ENCODE measurements around the gene TRIM17.

DNA sequence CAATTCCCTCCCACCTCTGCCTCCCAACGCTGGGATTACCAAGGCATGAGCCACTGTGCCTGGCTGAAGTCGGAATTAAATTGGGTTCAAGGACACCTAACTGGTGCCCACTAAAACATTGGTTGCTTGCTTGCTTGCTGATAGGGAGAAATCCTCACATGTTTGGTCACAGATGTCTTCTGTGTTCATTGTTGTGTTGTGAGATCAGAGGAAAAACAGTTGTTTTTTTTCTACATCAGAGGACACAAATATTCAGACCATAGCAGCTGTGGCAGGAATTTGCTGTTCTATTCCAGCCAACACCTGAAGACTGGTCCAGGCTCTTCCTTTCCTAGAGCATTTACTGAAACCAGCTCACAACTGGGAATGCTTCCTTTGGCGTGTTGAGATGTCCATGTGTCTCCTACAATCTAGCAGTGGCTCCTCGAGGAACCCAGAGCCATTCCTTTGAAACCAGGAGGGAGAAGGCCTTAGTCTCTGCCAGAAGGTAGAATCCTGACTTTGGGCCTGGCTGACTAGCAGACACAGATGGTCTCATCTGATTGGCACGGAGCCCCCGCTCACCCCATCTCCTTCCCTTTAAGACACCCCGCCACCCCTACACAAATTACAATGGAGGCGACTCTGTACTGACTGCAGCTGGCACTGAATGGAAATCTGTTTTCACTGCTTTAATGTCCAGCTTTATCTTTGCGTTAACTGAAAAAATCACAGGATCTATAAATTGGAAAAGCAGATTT is 24.3 kb upstream of the TRIM17 start:
- TF ChIP-seq, protein P1, sequence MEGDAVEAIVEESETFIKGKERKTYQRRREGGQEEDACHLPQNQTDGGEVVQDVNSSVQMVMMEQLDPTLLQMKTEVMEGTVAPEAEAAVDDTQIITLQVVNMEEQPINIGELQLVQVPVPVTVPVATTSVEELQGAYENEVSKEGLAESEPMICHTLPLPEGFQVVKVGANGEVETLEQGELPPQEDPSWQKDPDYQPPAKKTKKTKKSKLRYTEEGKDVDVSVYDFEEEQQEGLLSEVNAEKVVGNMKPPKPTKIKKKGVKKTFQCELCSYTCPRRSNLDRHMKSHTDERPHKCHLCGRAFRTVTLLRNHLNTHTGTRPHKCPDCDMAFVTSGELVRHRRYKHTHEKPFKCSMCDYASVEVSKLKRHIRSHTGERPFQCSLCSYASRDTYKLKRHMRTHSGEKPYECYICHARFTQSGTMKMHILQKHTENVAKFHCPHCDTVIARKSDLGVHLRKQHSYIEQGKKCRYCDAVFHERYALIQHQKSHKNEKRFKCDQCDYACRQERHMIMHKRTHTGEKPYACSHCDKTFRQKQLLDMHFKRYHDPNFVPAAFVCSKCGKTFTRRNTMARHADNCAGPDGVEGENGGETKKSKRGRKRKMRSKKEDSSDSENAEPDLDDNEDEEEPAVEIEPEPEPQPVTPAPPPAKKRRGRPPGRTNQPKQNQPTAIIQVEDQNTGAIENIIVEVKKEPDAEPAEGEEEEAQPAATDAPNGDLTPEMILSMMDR (IDR thresholded peaks at IDR 0.05), result no peak
- TF ChIP-seq POLR2A (IDR thresholded peaks at IDR 0.05), result no peak

Measured in testis (tissue), 2 donors.